ENCODE data around the gene PWWP2B. TPM values are rescaled to one million over a fixed set of nuclear protein-coding genes. Genes with fewer than 3 reads are reported as not detected.

The PWWP2B gene
- polyA plus RNA-seq, 1 donor = 5.4 TPM

DNA sequence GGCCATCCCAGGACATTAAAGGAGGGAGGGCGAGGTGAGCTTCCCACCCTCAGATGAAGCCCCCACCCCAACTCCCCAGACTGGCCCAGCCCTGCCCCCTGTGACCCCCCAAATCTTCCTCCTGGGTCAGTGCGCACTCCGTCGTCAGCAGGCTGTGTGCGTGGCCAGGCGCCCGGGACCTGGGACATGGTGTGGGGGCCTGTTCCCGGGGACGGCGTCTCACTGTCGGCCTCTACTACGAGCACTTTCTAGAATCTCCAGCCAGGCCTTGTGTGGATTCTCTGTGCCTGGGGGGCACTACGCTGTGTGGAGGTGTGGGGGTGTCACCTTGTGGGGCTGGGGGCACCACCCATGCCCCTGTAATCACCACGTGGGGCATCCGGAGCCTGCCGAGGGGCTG lies 9.8 kb downstream of the PWWP2B start:
- no peak for DNase-seq

DNA sequence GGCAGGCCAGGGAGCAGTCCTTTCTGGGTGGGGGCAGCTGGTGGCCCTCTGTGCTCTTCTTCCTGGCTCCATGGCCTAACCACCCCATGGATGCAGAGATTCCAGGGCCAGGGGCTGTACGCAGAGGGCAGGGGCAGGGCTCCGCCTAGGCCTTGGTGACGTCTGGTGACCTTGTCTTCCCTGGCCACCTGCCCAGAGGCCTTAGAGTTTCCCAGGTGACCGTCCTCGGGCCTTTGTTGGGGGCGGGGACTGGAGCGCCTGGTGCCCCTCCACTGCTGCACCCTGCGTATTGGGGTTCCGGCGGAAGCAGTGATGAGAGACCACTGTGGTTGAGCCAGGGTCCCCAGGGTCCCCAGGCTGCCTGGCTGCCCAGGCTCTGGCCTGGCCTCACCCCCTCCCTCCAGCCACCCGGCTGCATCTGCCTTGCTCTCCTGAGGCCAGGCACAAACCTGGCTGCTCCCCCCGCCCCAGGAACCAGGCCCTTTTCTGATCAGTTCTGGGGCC lies 10.3 kb downstream of the PWWP2B start:
- no peak for DNase-seq

DNA sequence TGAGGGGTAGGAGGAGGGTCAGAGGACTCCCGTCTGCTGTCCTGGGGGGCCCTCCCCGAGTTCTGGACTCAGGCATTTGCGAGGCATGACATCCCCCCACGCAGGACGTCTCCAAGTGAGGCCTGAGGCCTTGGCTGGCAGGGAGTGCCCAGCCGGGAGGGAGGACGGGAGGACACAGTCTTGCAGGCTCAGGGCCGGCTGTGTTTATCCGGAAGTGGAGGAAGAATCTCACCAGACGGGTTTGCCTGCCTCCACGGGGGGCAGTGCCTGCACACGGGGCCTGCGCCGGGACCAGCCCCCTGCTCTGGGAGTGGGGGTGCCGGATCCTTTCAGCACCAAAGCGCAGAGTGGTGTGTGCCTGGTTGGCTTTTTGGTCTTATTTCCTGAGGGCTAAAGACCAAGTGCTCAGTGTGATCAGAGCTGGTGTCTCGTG lies 10.9 kb downstream of the PWWP2B start:
- no peak for DNase-seq

DNA sequence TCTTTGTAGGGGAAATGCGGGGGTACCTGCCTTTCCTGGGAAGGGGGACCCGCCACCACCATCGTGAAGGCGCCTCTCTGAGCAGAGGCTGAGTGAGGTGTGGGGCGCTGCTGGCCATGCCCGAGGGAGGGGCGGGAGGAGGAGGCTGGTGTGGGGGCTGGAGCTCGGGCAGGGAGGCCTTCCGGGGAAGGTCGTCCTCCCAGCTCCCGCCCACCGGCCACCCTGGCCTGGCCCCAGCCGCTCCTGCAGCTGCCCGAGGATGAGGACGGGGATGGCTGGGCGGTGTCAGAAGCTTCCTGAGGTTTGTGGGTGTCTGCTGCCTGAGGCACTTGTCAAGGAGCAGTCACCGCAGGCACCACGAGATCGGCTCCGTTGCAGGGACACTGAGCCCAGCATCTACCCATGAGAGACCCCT lies 11.4 kb downstream of the PWWP2B start:
- no peak for DNase-seq

DNA sequence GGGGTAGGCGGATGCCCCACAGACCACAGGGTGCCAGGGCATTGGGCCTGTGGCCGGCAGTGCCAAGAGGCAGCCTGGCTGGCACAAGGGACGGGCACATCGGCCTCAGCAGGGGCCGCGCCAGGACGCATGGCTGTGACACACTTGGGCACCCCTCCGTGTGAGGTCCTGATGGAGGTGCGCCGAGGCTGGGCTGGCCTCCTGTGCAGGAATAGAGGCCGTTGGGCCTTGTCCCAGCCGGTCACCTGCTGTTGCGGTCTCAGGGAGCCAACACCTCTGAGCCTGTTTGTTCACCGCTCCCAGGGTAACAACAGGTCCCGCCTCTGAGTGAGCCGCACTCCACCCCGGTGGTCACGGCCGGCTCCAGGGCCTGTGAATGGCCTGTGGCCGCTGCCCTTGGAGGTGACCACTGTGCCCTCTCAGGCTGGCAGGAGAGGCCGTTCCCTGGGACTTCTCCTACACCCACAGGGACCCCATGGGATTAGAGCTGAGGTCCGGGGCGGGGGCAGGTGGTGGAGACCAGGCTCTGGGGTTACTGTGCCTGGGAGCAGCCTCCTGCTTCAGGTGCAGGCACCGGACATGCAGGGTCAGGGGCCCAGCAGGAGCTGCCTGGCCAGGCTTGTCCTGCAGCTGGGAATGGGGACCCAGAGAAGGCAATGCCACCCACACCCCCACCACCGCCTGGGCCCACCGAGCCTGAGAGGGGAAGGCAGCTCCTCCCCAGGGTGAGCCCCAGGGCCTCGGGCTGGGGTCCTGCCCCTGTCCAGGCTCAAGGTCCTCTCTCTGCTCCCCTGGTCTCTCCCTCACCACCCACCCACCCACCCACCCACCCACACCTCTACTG lies 12.0 kb downstream of the PWWP2B start:
- no peak for DNase-seq

DNA sequence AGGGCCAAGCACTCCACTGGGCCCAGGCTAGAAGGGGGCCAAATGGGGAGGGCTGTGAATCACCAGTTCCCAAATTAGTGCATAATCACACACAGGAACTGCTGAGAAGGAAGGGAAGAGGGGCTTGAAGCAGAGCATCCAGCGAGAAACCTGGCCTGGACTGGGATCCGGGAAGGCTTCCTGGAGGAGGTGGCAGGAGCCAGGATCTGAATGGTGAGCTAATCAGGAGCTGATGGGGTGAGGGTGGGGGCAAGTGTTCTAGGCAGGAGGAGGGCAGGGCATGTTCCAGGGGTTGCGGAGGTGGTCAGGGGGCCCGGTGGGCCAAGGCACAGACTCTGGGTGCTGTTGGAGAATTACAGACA lies 12.6 kb downstream of the PWWP2B start:
- DNase-seq = no peak

DNA sequence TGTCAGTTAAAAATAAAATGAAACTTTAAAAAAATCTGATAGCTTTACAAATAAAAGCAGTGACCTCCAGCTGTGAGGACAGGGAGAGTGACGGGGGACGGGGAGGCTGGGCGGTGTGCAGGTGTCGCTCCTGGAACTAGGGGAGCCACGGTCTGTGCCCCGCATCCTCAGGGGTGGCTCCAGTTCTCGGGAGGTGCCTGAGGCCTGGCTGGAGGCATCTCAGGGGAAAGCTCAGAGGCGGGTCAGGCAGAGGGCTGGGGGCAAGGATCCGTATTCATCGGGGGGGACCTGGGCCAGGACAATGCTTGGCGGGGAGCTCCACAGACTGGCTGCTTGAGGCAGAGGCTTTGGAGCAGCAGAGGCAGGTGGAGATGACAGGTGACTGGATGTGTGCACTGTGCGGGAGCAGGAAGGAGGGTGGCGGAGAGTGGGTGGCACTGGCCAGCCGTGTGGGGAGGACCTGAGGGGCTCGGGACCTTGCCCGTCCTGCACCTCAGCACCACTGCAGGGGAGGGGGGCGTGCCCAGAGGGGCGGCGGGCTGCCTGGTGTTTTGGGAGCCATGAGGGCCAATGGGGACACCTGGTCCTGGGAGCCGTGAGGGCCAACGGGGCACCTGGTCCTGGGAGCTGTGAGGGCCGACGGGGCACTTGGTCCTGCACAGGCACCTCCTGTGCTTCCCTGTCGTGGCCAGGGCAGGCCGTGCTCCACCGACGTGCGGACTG lies 13.2 kb downstream of the PWWP2B start:
- no peak for DNase-seq

DNA sequence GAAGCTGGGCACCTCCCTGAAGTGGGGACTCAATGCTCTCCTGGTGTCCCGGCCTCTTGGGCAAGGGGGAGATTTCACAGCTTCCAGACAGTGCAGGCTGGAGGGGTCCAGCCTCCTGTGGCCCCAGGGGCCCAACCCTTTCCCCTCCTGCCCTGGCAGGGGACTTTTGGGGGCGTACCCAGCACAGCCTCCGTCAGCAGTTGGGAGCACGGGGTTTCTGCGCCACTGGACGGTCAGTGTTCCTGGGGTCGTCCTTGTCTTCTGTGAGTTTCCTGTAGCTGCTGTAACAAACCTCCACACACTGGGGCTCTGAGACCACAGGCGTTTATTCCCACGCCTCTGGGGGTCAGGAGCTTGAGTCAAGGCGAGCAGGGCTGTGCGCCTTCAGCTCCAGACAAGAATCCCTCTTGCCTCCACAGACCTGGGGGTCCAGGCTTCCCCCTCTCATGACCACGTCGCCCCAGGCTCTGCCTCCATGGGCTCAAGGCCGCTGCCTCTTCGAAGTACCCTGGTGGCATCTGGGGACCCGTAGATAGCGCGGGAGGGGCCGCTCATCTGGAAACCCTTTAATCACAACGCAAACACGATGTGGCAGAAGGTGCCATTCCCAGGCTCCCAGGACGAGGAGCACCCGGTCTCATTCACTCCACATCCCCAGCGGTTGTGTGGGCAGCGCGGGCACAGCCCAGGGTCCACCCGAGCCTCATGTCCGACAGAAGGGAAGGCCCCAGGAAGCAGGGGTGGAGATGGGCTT lies 14.0 kb downstream of the PWWP2B start:
- DNase-seq = no peak

DNA sequence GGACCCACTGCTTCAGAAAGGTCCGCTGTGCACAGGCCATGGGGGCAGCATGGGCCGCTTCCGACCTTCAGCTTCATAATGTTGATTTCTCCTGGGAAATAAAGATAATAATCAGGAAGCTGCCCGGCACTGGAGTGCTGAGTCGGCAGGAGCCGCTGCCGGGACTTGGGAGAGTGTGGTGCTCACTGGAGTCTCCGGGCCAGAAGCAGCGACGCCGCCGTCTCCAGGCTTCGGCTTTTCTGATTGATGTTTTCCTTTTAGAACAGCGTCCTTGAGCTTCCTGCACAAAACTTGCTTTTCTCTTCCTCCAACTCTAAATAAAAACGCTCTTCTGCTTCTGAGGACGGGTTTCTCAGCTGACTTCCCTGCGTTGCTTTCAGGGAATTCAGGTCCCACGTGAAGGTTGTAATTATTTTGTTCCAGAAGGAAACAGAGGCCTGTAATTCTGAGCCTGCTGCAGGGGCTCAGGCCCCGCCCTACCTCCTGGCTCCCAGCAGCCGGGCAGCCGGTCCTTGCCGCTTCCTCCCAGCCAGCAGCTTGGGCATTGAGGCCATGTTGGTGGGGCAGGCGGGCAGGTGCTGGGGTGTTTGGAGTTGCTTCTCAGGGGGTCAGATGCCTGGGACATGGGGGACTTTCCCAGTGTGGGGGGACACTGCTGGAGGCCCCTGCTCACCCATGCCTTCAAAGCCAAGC lies 14.7 kb downstream of the PWWP2B start:
- no peak for DNase-seq

DNA sequence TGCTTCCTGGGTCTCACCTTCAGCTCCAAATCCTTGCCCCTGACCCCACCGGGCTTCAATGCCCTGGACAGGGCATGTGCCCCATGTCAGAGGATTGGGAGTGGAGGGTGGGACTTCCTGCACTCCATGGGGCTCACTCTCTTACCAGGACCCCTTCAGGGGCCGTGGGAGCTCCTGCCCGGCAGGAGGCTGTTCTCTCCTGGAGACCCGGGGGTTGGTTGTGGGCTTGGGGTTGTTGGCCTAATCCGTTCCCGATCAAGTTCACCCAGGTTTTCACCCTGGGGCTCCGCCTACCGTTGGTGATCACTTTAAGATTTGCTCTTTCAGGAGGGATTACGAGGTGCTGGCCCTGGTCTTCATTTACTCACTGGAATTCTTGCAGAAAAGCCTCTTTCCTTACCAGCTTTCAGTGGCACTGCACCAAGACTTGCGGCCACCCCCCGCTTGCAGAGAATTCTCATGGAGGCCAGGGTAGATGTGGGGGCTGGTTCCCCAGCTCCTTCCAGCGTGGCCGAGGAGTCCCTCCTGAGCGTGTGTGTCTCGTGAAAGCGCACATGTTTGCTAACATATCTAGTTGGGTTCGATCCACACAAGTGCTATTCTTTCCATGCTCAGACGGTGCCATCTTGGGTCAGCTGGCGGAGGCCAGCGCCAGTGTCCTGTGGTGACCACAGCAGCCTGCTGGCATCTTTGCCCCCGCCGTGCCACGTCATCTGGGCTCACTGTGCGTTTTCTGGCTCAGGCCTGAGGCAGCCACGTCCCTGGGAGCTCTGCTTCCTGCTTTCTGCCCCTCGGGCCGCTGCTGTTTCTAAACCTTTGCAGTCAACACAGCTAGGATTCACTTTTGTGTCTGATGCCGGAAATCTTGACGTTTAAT lies 15.6 kb downstream of the PWWP2B start:
- no peak for DNase-seq

DNA sequence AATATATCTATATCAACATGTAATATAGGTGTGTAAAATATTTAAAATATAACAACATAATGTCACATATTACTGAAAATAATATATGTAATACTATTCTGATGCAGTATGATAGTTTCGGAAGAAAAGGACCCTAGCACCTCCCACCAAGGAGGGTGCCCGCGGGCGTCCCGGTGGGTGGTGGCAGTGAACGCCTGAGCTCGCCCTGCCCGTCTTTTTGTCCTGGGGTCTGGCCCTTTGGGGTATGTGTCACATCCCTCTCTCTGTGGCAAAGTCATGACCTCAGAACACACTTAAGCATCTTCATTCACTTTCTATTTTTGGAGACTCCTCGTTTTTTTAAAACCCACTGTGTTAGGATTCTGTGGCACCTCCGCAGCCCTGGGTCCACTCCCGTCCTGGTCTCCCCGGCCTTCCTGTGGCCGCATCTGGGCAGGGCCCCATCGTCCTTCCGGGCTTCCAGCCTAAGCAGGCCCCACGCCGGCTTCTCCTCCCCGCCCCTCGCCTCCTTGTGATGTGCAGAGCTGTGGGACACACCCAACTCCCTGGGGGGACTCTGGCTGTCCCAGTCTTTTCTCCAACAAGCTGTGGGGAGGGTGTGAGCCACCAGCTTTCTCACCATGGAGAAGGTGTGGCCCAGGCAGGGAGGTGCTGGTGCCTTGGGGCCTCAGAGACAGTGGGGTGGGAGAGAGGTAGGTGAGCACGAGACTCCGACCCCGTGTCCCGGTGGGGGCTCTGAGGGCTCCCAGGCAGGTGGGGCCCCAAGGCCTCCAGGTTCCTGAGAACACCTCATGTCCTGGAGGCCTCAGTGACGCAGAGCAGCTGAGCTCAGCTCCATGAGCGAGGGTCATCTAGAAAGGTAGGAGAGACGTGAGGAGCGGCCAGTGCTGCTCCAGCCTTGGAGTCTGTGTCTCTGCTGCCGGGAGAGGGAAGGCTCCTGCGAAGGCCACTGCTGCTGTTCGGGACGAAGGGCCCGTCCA lies 16.5 kb downstream of the PWWP2B start:
- no peak for DNase-seq

DNA sequence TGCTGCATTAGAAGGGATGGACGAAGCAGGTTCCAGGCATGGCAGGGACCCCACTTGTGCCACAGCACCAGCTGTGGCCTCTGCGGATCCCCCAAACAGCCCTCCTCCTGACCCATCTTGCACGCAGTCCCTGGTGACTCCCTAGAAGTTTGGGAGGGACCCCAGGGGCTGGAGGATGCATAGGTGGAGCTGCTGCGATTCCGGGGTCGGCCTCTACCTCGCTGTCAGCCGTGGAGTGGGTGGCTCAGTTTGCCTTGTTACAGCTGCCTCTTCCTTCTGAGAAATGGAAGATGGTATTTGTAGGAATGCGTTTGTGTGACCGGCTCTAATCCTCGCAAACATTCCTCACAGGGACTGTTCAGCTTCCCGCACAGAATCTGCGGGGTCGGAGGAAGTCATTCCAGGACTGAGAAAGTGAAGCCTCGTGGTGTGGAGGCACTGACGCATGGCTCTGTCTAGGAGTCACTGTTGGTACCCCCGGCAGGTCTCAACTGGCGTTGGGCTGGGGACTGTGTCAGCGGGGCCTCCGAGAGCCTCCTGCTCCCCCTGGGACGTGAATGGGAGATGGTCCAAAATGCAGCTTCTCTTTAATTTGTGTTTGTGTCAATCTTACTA lies 17.5 kb downstream of the PWWP2B start:
- no peak for DNase-seq

DNA sequence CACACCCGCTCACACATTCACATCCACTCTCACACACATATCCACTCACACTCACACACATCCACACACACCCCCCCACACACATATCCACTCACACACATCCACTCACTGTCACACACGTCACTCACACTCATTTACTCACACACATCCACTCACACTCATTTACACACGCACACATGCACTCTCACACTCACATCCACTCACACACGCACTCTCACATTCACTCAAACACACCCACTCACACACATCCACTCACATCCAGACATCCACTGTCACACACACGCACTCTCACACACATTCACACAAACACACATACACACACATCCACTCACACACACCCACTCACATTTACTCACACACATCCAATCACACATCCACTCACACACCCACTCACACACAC lies 18.3 kb downstream of the PWWP2B start:
- no peak for DNase-seq

DNA sequence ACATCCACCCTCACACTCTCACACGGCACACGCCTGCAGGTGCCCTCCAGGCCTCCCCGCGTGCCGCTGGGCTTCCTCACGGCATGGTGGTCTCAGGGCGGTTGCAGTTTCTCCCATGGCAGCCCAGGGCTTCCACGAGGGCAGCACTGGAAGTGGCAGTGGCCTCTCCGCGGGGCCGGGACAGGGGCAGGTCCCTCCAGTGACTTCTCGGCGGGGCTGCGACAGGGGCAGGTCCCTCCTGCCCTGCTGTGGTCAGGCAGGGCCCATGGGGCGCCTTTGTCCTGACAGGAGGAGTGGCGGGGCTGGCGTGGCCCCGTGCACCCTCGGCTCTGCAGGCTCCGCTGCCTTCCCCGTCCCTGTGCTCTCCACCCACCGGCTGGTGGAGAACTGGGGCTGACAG lies 19.0 kb downstream of the PWWP2B start:
- DNase-seq = no peak

DNA sequence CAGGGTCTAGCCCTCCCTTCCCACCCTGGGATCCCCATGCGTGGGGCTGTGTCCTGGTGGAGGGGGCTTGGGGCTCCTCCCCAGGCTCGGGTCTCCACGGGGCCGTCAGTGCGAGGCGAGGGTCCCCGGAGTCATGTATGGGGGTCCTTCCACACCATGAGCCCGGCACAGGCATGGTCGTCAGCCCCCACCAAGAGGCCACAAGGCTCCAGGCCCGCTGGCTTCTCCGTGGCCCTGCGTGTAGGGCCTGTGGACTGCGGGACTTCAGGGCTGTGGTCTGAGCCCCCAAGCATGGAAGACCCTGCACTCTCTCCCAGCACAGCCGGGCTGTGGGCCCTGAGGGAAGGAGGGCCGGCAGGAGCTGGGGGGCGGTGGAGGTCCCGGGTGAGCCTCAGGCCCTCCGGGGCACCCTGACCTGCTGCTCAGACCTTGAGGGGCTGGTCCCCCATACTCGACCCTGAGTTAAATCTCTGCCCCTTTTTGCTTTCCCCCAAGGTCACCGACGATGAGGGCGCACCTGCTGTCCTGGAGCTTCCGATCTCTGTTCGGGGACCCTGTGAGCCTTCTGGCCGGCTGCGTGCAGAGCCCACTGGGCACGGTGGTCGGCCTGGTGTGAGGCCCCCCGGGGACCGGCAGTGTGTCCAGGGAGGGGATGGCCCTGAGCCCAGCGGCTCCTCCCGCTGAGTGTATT lies 19.7 kb downstream of the PWWP2B start:
- DNase-seq = no peak

DNA sequence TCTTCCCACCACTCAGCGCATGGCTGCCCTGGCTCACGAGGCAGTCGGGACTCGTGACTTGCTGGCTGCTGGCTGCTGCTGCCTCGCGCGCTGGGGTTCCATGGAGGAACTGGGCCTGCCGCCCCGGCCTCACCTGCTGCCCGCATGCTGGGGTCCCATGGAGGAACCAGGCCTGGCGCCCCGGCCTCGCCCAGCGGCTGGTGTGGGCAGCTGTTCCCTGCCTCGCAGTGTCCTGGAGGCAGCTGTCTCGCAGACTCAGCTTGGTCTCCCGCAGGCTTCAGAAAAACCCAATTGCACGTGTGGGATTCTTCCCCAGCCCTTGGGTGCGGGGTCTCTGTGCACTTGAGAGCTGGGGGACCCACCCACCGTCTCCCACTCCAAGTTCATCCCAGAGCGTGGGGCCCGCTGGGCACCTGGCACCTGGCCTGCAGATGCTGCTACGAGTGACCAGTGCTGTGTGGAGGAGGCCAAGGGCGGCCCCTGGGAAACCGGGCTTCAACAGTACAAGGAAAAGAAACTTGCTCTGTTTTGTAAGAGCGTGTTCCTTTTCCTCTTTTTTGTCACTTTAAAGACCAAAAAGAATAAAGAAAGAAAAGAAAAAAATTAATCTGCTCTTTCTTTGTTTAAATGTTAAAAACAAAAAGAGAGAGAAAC lies 20.4 kb downstream of the PWWP2B start:
- no peak for DNase-seq

DNA sequence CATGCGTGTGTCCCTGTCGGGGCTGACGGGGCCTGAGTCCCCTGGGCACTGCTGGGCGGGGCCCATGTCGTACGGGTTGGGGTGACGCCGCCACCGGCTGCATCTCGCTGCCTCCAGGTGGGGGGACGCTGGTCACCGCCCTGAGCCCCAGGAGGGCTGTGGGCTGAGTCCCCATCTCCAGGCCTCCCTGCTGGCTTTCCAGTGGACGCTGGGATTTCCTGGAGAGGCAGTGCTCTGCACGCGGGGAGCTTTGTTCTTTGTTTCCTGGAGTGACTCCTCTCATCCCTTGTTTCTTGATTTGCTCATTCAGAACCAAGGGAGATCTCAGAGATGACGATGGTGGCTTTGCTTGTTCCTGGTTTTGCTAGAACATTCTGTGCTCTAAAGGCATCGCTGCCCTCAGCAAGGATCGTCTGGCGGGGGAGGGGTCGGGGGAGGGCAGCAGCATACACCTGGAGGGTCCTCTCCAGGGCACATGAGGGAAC lies 21.0 kb downstream of the PWWP2B start:
- no peak for DNase-seq

All from left kidney (tissue), 2 donors.